Peyer's patch (tissue), 4 donors: ENCODE results near the gene MAX. TPM values are rescaled to one million over a fixed set of nuclear protein-coding genes. Genes with fewer than 3 reads are reported as not detected.

Experiments
- DNase-seq, 3 donors: peaks; one replicate each; pipeline ENCODE4 v3.0.0-alpha.2; 2017 to 2019
- H3K27ac ChIP-seq, 4 donors: fragments of 200-600 bp; sonication (generic); one replicate each; pipeline ENCODE4 v1.5.1; 2016 to 2019
- H3K27me3 ChIP-seq, 2 donors: fragments of 200-600 bp; sonication (generic); one replicate each; pipeline ENCODE4 v1.5.1; 2019
- H3K36me3 ChIP-seq, 3 donors: fragments of 200-600 bp; sonication (generic); one replicate each; pipeline ENCODE4 v1.5.1; 2016 to 2019
- H3K4me1 ChIP-seq, 4 donors: fragments of 200-600 bp; sonication (generic); one replicate each; pipeline ENCODE4 v1.5.1; 2016 to 2019
- H3K4me3 ChIP-seq, 4 donors: fragments of 200-600 bp; sonication (generic); 1 replicate in 3 of 4; 2 replicates in 1 of 4; pipeline ENCODE4 v1.5.1; 2016 to 2019; ENCODE audit warnings: mild to moderate bottlenecking in 1 of 4
- H3K9me3 ChIP-seq, 4 donors: fragments of 200-600 bp; sonication (generic); one replicate each; pipeline ENCODE4 v1.5.1; 2016 to 2019; ENCODE audit warnings: mild to moderate bottlenecking in 1 of 4
- POLR2A ChIP-seq, 2 donors: fragments of 450-650 bp; IDR thresholded peaks; one replicate each; pipeline ENCODE4 v1.5.1; 2017; ENCODE audit warnings: antibody characterized with exemption in 2 of 2, mild to moderate bottlenecking in 2 of 2, moderate library complexity in 2 of 2
- total RNA-seq, 4 donors: library from RNA; depleted of rRNA; stranded (reverse); fragments of >200 nt; gene quantifications; one replicate each; pipeline ENCODE4 v1.1.0, GENCODE V29; 2016
- TF ChIP-seq, protein P1 (sequence below), 6 experiments: fragments of 450-650 bp in 4 of 6; fragments of 200-600 bp in 2 of 6; sonication (generic) in 1 of 6; IDR thresholded peaks; one replicate each; pipeline ENCODE4 v1.5.1; 2017 to 2019; ENCODE audit warnings: antibody characterized with exemption in 6 of 6, mild to moderate bottlenecking in 3 of 6, moderate library complexity in 1 of 6

The MAX gene
- total RNA-seq, 4 donors from 2014 or later = 52.8 to 86.8 (median 74.2) TPM

DNA sequence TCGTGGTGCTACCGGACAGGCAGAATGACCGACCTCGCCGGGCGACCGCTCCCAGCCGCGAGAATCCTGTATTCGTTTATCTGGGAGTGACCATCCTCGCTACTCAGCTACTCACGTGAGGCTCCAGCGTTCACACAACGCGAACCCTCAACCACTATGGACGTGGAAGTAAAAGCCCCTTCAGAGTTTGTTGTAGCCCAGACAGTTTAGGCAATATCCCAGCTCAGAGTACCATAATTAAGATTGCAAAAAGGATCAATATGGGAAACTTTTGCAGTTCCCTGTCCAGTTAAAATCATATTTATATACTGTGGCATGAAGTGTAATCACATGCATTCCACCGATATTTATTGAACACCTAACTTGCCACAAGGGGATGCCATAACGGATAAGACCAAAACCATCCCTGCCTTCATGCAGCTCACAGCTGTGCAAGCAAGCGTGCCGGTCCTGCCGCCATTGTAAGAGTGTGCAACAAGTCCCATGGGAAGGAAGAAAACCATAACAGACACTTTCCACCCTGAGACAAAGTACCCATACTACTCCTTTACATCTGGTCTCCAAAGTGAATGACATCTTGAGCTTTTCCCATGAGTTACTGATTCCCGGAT is 938 bp upstream of the MAX start:
- peaks cover 0 to 5% (median 0%) of the 10 kb centered on the region in 3 donors for H3K36me3 ChIP-seq
- H3K4me1 ChIP-seq = peaks cover 0 to 43% (median 6%) of the 10 kb centered on the region in 4 donors
- no peaks in the 10 kb centered on the region for H3K9me3 ChIP-seq
- H3K27me3 ChIP-seq = no peaks in the 10 kb centered on the region
- H3K4me3 ChIP-seq = peak overlapping the region; percentile 69 to 90 (median 80)
- DNase-seq = no peak
- H3K27ac ChIP-seq = peak overlapping the region; percentile 13 to 94 (median 68)
- TF ChIP-seq, protein P1, sequence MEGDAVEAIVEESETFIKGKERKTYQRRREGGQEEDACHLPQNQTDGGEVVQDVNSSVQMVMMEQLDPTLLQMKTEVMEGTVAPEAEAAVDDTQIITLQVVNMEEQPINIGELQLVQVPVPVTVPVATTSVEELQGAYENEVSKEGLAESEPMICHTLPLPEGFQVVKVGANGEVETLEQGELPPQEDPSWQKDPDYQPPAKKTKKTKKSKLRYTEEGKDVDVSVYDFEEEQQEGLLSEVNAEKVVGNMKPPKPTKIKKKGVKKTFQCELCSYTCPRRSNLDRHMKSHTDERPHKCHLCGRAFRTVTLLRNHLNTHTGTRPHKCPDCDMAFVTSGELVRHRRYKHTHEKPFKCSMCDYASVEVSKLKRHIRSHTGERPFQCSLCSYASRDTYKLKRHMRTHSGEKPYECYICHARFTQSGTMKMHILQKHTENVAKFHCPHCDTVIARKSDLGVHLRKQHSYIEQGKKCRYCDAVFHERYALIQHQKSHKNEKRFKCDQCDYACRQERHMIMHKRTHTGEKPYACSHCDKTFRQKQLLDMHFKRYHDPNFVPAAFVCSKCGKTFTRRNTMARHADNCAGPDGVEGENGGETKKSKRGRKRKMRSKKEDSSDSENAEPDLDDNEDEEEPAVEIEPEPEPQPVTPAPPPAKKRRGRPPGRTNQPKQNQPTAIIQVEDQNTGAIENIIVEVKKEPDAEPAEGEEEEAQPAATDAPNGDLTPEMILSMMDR (IDR thresholded peaks at IDR 0.05) = peak in 2 of 6 experiments; percentile 5 to 12
- no peak for TF ChIP-seq POLR2A (IDR thresholded peaks at IDR 0.05)

DNA sequence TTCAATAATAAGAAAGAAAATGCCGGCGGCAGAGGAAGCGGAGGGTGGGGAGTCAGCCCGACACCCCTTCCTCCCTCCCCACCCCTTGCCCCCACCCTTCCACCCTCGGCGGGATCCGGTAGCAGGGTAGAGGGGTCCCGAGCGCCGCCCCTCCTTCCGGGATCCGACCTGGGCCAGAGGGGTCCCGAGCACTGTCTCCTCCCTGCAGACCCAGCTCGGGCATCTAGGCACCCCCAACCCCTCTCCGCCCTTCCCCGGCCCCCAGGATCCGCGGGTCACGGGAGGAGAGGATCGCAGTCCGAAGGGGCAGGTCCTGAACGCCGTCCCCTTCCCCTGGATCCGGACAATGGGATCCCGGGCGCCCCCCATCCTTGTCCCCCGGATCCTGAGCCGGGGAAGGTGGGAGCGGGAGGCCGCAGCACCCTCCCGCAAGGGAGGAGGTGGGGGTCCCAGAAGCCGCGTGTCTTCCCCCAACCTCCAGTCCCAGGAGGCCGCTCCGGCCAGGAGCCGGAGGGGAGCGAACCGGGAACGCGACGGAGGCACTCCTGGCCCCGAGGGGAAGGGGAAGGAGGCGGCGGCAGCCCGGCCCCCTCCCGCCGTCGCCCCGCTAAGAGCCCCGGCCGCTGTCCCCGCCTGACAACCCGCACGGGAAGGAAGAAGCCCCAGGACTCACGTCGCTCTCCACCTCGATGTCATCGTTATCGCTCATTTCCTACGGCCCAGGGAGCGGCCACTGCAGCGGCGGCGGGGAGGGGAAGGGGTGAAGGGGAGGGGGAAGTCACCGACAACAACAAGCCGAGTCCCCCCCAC is 481 bp downstream of the MAX start:
- no peak for TF ChIP-seq POLR2A (IDR thresholded peaks at IDR 0.05)
- TF ChIP-seq, protein P1 (IDR thresholded peaks at IDR 0.05) = no peak
- peak overlapping the region; percentile 75 to 90 (median 87) for H3K4me3 ChIP-seq
- H3K4me1 ChIP-seq = peaks cover 0 to 57% (median 9%) of the 10 kb centered on the region in 4 donors
- peaks cover 0 to 6% (median 0%) of the 10 kb centered on the region in 3 donors for H3K36me3 ChIP-seq
- H3K9me3 ChIP-seq = no peaks in the 10 kb centered on the region
- H3K27me3 ChIP-seq = no peaks in the 10 kb centered on the region
- H3K27ac ChIP-seq = peak overlapping the region; percentile 94 to 97 (median 95)
- DNase-seq = peak; percentile 52 to 62 (median 60)

DNA sequence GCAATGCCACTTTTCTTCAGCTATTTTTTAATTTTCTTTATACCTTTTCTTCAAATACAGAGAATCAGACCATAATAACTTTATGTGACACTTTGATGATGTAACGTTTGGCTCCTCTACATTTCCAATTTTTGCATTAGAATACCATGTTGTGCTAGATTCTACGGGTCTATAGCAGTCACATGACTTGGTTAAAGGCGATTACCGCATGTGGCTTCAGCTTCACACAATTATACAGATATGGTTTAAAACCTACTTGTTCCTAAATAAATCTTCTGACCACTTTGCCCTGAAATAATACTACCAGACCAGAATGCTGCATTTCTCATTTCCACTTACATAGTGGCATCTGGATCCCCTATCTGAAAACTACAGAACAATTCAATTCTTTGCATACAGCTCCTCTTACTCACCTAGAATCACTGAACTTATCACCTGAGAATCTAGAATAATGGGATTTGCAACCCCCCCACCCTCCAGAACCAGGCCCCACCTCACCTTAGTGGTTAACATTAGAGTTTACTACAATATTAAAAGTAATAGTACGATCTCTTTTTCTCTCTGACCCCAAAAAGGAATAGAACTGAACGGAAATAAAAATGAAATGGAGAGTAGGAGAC is 1.3 kb downstream of the MAX start:
- Histone ChIP-seq H3K9me3 (no peaks in the 10 kb centered on the region), H3K4me1 (peaks cover 0 to 65% (median 9%) of the 10 kb centered on the region in 4 donors), H3K27me3 (no peaks in the 10 kb centered on the region), H3K36me3 (peaks cover 0 to 9% (median 0%) of the 10 kb centered on the region in 3 donors), H3K4me3 (peak overlapping the region; percentile 75 to 90 (median 87)), H3K27ac (peak overlapping the region; percentile 34 to 97 (median 94))
- TF ChIP-seq, protein P1 (IDR thresholded peaks at IDR 0.05) = no peak
- no peak for TF ChIP-seq POLR2A (IDR thresholded peaks at IDR 0.05)
- DNase-seq = no peak

DNA sequence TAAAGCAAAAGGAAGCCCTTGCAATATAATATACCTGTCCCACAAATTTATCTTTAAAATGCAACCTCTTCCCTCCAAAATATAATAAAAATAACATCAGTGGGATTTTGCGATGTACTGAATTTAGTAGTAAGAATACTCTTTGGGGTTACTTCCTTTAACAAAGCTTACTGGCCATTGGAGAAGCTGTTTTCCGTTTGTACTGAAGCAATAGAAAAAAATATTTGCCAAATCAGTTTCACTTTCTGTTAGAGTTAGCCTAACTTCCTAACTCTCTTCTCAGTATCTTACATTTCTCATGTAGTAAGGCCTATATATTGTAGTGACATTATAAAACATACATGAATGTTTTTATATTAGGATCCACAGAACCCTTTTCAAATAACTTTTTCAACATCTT is 3.7 kb downstream of the MAX start:
- peak overlapping the region; percentile 42 to 59 (median 48) for H3K27ac ChIP-seq
- H3K9me3 ChIP-seq = no peaks in the 10 kb centered on the region
- DNase-seq = no peak
- TF ChIP-seq POLR2A (IDR thresholded peaks at IDR 0.05) = no peak
- TF ChIP-seq, protein P1 (IDR thresholded peaks at IDR 0.05) = no peak
- H3K4me1 ChIP-seq = peaks cover 0 to 72% (median 9%) of the 10 kb centered on the region in 4 donors
- no peaks in the 10 kb centered on the region for H3K27me3 ChIP-seq
- H3K4me3 ChIP-seq = peak overlapping the region in 2 of 4 donors; percentile 15 to 22
- H3K36me3 ChIP-seq = peaks cover 0 to 18% (median 0%) of the 10 kb centered on the region in 3 donors

DNA sequence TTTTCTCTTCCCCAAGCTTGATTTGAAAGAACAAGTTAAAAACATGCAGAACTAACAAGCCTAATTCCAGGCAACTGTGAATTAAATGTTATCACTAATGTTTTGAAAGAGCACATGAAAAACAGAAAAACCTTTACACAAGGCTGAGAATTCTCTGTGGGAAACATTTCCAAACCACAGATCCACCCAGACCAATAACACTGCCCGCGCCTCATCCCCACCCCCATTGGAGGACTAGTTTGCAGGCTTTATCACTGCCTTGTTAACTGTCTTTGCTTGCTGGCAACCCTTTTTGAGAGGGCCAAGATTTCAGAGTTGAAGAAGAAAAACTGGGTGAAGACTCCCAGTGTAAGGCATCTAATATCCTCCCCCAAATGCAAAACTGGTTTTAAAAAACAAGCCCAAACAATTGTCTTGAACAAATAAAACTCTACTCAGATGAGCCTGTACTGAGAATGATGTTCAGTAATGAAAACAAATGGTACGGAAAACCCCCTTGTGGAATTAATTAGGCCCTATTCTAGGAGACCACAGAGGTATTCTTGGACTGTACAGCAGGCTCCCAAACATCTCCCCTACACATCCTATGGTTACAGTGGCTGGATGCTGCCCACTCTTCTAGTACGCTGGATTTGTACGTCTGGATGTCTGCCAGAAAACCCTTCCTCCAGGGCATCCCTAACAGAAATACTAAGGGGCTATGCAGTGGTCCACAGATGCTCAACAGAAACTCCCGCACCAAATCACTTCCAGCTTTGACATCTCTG is 5.8 kb downstream of the MAX start:
- H3K27me3 ChIP-seq = no peaks in the 10 kb centered on the region
- DNase-seq = no peak
- peaks cover 0 to 38% (median under 1%) of the 10 kb centered on the region in 3 donors for H3K36me3 ChIP-seq
- H3K4me3 ChIP-seq = no peak overlapping the region
- H3K9me3 ChIP-seq = no peaks in the 10 kb centered on the region
- no peak for TF ChIP-seq POLR2A (IDR thresholded peaks at IDR 0.05)
- TF ChIP-seq, protein P1 (IDR thresholded peaks at IDR 0.05) = no peak
- peaks cover 0 to 75% (median 7%) of the 10 kb centered on the region in 4 donors for H3K4me1 ChIP-seq
- peak overlapping the region in 3 of 4 donors; percentile 3 to 55 (median 11) for H3K27ac ChIP-seq
